ENCODE measurements around the gene ZNF480.

GRCh38 chr19:52273301-52273700 lies 23.7 kb upstream of the ZNF480 start:
- TF ChIP-seq CTCF (IDR thresholded peaks at IDR 0.05; ENCODE audit: borderline replicate concordance, extremely low read depth, low read length, poor library complexity, severe bottlenecking) (no peak), EZH2 (IDR thresholded peaks at IDR 0.05; ENCODE audit: borderline replicate concordance, low read depth, low read length, severe bottlenecking) (no peak)

Measured in DND-41 (cell line).